Femur (tissue), 1 donor: ENCODE results near the gene MCC.
A peak's percentile ranks its signal among the peaks of the same experiment; 100 is the strongest.

Experiments
- DNase-seq: peaks from one replicate; pipeline ENCODE4 v3.0.0-alpha.2; 2017

Gene MCC

DNA sequence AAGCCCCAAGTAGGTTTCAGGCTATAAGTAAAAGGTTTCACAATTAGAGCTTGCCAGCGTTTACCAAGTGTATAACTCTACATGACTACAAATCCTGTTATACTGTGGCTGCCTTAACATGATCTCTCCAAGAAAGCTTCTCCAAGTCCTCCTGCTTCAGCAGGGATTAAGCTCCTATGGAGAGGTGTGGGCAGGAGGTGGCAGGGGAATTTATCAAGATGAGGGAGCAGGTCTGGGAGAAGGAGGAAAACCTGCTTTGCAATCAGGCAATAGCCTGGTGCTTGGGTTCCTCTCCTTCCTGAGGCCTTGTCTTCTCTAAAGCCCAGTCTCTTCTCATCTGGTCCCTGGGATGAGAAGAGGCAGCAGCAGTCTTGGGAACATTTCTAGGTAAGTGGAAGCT is 188.7 kb downstream of the MCC start:
- no peak for DNase-seq

DNA sequence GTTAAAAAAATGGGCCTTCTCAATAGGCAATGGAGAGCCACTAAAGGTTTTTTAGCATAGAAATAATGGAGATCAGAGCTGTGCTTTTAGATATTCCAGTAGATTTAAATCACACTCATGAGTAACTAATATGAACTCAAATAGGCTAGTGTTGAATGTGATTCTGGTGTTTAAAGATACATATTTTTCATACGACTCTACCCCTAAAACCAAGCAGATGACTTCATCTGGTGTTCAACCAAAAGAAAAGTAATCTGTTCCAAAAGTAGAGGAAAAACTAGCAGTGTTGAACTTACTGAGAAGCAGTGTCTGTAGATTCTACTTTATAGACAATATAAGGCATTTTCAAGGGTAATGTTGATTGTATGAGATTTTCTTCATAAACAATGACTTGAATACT is 191.6 kb downstream of the MCC start:
- no peak for DNase-seq

DNA sequence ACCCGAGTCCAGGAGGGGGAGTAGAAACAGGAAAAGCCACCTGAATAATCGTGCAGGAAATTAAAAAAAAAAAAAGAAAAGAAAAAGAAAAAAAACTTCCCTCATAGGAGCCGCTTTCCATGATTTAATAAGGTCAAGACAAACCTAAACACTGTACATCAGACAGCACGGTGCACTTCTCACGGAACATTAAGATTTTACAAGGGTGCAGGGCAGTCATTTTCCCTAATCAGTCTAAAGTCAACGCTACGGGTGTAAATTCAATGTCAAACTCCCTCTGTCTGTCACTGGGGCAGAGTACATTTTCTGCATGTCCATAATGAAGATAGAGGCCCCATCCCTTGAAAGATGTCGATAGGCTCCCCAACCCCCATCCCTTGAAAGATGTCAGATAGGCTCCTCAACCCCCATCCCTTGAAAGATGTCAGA is 193.1 kb downstream of the MCC start:
- no peak for DNase-seq

DNA sequence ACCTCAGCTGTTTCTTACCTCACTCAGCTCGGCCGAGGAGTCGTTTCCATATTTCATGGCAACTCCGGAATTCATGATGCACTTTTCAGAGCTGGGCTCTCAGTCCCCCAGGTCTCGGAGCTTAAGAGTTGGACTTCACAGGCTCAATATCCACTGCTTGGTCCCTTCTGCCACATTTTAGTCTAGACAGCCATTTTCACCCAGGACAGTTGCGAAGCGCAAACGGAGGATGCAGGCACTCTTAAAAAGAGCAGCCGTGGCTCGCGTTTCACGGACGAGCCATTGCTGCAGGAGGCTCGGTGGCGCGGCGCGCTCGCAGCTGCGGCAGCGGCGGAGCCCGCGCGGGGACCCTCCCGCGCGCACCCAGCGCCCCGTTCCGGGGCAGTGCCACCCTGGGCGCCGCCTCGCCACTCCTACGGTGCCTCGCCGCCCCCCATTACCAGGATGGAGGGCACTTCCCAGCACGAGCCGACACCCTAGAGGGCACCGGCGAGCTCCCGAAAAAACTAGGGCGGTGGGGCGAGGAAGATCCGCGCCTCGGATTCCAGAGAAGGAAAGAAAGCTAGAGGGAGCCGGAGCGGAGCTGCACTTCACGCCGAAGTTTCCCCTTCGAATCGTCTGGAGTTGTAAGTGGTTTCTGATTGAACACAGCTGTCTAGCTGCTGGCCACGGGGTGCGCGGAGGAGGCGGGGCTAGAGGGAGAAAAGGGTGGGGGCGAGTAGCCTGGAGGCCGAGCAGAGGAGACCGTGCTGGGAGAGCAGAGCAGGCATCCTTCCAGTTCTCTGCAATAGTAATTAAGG is 193.7 kb downstream of the MCC start:
- peak; percentile 96 for DNase-seq

DNA sequence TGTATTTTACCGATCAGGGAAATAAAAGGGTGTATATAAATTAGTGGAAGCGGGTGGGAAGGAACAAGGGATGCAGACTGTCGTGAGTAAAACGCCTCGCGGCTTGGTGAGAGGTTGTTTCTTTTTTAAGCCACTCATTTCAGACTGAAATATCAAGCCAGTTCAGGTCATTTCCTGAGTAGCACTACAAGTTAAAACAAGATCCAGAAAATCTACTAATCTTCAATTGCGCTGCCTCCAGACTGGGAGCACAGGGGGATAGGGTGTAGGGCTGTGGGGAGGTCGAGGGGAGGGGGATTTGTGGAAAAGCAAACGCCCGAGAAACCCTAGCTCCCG is 194.3 kb downstream of the MCC start:
- DNase-seq, result no peak

DNA sequence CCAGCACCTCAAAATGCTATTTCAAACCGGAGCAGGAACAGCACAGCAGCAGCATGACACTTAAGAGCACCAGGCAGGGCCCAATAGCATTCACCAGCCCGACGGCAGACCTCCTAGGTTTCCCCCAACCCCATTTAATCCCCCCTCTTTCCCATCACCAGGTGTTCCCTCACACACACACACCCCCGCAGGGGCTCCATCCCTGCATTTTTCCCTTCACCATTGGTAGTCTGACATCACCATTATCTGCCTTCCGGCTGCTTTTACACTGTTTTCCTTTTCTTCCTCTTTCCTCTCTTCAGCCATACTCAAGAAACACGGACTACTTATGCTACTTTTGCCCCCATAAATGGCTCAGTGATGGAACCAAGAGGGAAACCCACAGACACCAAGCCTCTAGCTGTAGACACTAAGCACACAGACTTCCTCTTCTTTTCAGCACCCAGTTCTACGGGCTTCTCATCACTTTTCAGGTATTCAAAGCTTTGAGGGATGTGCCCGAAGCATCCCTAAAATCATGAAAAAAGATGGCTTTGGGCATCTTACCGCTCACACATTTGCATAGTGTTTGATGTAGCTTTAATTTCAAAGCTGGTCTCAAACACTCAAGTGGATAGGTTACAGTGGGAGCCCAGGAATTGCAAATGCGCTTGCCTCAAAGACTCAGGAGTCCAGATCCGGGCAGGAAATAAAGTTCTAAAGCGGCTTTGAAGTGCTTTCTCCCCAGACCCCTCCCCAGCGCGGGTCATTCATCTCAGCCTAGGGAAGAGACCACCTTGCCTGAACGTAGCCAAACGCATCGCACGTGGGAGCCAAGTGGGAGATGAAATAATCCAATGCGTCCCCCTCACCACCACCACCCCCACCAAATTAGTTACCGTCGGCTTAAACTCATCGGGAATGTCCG is 194.9 kb downstream of the MCC start:
- DNase-seq, result peak; percentile 24

DNA sequence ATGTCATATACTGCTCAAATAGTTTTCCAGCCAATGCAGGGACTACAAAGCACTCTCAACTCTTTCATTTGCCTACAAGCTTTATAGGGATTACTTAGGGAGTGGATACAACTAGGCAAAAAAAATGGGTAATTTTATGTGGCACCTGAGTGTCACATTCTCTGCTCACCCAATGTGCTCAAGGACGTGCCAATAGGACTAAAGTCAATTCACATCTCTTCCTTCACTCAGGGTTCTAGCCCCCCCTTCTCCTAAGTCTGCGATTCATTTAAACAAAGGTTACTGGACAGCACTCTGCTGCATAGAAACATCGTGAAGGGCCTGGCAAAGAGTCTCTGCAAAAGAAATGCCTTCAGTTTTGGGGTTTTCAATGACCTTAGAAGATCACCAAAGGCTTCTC is 195.8 kb downstream of the MCC start:
- DNase-seq, result no peak

DNA sequence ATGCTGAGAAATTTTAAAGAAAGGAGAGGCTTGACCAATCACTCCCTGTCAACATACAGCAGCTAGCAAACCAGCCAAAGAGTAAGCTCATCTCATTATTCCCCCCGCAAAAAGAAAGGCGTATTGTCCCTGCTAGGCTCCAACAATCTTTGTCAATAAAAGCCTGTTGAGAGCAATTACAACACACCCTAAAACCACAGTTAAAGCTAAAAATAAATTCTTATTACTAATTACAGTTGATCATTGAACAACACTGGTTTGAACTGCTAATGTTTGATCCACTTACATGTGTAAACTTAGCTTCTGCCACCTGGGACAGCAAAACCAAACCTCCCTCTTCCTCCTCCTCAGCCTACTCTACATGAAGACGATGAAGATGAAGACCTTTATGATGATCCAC is 204.7 kb downstream of the MCC start:
- DNase-seq, result no peak

DNA sequence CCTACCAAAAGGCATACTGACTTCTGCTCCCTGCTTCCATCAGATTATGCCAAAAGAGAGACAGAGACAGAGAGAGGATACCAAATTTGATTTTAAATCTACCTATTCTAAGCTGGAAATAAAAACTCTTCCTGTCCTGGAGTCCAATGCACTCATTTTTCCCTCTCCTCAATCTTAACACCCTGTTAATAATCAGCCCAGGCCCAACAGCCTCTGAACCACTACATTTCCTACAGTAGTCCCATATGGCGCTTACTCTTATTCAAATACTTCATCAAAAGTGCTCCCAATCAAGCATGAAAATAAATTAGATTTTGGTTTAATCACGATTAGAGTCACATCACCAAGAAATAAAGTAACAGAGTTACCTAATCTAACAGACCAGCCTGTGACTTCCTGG is 205.8 kb downstream of the MCC start:
- no peak for DNase-seq

DNA sequence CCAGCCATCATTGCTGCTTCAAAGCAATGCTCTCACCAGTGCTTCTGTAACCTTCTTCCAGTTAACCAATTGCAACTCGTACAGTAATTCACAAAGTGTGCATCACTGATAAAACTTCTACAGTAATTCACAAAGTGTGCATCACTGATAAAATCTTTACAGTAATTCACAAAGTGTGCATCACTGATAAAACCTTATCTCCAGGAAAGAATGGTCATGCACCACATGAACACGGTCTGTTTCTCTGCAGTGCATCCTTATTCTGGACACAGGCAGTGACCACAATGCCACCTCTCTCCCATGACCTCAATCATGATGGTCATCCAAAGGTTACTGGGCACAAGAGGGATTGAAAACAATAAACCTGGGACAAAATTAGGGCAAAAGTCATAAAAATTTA is 207.1 kb downstream of the MCC start:
- DNase-seq, result no peak

DNA sequence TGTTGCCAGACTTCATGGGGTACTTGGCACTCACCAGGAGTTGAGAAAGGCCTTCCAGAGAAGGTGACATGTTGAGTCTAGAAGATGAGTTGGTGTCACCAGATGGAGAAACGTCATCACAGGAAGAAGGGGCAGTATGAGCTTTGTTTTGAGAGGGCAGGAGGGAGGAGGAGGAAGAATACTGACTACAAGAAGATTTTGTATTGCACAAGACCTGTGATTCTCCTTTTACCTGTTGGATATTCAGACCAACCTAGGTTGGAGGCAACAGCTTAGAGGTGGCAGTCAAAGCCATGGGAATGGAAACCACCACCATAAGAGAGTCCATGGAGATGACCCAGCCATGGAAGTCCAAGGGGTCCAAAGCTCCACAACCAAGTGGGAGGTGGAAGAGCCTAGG is 207.7 kb downstream of the MCC start:
- no peak for DNase-seq

DNA sequence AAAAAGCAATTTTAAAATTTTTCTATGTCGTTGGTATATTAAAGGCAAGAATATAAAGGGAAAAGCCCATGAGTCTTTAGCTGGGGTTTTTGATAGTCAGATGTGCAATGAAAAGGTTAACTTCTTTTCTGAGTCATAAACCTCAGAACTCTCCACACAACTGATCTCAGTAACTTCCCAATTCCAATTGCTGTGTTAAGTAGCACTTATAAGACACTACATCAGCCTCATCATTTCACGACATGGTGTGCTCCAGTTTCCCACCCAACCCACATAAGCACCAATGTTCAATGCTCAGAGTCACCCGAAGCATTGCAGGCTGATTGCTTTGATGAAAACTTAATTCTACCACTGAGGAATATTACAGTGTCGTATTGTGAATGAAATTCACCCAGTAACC is 209.3 kb downstream of the MCC start:
- DNase-seq, result no peak

DNA sequence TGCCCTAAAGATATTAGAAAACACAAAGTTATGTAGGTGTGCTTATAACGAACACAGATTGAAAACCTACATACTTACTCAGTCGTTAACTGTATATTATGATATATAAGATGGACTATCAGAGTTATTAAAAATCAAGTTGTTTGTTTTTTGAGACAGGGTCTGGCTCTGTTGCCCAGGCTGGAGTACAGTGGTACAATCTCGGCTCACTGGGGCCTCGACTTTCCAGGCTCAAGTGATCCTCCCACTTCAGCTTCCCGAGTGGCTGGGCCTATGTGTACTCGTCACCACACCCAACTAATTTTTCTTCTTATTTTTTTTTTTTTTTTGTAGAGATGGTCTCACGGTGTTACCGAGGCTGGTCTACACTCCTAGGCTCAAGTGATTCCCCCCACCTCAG is 211.8 kb downstream of the MCC start:
- DNase-seq, result no peak

DNA sequence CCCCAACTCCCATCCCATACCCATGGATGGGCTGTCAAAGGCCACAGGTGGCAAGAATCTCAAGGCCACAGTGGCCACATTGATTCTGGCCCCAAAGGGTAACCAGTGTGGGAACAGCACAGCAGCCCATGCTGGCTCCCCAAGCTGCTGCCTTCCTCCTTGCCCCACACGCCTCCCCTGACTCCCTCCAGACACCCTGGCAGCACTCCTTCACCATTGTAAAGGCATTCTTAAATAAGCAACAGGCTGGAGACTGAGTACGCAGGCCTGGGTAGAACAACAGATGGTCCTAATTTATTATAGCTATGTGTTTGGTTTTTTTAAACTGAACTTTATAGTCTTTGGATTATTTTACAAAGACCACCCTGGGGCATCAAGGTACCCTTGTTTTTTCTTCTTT is 212.3 kb downstream of the MCC start:
- no peak for DNase-seq

DNA sequence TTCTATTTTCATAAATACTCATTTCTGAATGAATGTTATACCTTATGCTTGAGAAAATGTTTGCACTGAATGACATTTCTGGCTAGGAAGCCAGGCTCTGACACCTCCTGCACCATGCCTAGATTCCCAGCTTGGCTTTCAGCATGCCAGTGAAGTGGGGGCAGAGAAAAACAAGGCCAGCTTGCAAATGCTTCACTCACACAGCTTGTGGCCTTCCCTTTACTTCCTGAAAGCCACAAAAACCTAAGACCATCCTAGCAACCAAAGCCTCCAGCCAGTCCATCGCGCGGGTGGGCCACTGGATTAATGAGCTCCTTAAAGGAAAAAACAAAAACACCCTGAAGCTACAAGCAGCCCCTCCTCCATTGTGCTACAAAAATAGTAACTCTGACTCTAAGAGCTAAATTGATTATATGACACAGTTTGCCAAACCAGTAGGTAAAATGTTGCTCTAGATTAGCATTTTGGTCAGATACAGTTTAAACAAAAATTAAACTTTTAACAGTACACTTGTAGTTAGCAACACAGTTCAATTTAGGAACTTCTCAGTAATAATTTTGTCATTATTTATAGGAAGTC is 213.3 kb downstream of the MCC start:
- no peak for DNase-seq

DNA sequence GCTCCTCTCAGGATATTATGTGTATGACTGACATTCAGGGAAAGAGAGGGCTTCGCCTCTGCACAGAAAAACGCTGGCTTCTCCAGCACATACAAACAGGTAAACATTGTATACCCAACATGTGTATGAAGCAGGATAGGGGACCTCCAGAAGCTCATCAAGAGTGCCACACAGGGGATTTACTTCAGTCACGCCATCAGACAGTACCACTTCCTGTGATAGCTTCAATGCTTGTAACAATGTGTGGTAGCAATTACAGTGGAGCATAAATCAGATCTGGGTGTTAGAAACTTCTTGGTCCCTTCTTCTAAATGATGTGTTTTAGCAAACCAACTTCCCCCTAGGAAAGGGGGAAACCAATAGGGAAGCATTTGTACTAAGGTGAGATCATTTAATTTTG is 214.3 kb downstream of the MCC start:
- DNase-seq, result no peak

DNA sequence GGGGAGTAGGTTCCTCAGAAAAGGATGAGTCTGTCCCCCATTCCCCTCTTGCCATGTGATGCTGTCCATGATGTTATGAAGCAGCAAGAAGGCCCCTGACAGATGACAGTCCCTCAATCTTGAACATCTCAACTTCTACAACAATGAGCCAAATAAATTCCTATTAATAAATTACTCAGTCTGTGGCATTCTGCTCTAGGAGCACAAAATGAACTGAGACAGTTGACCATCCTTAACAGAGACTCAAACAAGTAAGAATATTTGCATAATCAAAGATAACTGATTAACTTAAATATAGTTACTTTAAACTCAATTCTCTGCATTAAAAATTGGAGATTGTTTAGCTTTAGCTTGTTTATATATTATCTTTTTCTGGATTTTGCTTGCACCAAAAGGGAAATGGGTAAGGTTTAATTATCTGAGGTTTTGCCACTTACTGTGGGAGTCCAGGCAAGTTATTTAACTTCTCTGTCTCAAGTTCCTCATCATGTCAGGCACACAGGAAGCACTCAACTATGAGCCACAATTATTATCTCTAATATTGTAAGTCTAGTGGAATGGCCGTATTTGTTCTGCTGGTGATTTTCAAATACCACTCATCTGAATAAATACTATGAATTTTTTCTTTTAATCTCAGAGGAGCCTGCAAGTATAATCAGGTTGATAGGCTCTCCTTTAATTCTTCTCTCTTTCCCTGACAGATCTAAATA is 216.4 kb downstream of the MCC start:
- DNase-seq, result no peak

DNA sequence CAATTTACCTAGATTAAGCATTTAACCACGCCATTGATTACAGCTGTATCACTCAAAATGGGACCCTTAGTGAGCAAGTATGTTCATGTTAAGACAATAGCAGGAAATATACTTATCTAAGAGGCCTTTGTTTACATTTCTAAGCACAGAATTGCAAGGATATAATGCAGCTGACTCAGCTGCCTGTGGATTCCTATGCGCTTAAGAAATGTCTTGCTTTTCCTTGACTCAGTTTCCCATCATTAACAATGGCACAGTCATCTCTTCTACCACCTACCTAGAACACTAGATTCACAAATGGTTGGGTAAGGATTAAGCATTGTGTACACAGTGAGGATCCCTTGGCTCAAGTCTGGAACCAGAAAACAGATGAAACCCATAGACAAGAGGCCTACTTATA is 217.2 kb downstream of the MCC start:
- no peak for DNase-seq

DNA sequence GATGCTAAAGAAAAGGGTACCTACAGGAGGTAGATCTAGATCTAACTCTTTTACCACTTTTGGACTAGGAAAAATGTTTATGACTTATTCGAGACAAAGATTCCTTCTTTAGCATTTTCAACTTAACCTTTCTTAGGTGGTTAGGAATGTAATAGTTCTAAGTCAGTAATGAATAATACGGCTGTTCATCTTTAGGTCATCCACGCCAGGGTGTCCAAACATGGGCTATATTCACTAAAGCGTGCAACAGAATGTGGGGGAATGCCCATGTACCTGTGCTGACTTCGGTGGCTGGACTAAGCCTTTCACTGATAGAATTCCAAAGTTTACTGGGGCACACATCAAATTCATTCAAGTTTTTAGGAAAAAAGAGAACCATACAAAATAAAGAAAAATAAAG is 218.2 kb downstream of the MCC start:
- no peak for DNase-seq

DNA sequence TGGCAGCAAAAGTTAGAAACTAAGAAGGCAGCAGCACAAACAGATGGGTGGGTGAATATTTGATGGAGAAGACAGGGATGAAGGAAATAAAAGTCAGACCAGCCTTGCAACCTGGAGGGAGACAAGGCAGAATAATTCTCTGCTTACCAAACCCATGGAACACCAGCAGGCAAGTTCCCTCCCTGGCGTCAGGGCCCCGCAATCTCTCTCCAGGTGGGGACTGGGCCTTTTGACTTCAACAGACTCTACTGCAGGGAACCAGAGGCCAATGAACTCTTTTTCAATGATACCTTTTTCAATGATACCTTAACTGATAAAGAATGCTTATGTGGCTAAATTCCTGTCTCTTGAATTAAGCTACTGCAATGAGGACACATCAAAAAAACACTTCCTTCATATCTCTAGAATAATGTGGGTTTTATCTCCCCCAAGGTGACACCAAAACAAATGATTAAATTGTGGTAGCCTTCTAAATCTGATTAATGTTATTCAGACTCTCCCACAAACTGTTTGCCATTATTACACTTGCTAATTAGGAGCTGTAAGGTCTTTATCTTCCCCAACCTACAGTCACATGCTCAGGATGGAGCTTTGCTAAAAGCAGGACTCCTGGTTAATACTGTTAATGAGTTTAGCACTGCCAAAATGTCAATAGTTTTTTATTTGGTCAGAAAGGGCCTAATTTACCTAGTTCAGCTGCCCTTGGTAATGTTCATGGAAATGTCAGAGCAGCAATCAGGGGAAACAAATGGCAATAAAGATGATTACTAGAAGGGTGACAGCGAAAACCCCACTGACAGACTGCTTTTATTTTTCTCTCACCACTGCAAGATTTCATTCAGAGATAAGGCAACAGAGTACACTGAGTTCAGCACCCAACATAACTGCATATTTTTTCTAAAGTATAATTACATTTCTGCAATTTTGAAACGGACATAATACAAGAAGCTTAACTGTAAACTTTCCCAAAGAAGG is 218.9 kb downstream of the MCC start:
- no peak for DNase-seq

DNA sequence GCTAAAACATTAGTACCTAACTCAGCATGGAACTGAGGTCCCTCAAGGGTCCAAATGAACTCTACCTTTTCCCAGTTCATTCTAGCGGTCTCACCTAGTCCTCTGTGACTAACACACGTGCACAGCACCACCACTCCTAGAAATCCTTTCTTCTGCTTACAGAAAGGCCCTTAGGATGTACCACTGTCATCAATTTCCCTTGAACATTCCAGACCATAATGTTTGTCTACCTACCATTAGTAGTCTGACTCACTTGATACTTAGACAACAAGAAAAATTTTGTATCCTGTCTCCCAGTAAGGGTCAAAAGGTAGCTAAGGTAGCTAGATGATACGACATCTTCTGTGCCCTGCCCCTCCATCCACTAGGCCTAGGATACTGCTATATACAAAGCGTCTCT is 220.0 kb downstream of the MCC start:
- no peak for DNase-seq

DNA sequence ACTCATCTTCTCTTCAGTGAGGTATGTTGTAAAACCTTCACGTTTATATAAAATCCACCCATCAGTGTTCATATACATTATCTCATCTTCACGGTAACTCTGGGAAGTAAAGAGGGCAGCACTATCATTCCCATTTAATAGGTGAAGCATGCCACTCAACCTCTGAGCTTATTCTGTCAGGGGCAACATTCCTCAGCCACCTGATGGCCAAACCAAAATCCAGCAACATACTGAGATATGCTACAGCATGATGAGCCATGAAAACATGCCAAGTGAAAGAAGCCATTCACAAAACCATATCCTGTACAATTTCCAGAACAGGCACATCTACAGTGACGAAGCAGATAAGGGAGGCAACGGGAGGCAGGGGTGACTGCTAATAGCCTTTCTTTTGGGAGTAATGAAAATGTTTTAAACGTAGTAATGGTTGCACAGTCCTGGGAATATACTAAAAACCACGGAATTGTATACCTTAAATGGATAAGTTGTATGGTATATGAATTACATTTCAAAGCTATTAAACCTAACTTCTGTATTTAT is 220.8 kb downstream of the MCC start:
- DNase-seq, result no peak
